GM12875 (cell line): Measurements from ENCODE around the gene ELL2.
"Not testable (repeated sequence)": the region's sequence is repeated elsewhere in the genome, so short reads cannot be mapped to it uniquely, and the experiment has no call there.

ENCODE experiments used
- H3K4me3 ChIP-seq: one replicate; pipeline ENCODE4 v1.5.1; 2011; ENCODE audit warnings: low read depth, low read length, control low read depth
- TF ChIP-seq, protein P1 (sequence below): IDR thresholded peaks from 2 replicates; pipeline ENCODE4 v1.5.1; 2011; ENCODE audit warnings: low read depth, mild to moderate bottlenecking, control low read depth, inconsistent platforms, low read length, moderate library complexity, borderline replicate concordance; ENCODE audit not compliant: insufficient read depth

The ELL2 gene

DNA sequence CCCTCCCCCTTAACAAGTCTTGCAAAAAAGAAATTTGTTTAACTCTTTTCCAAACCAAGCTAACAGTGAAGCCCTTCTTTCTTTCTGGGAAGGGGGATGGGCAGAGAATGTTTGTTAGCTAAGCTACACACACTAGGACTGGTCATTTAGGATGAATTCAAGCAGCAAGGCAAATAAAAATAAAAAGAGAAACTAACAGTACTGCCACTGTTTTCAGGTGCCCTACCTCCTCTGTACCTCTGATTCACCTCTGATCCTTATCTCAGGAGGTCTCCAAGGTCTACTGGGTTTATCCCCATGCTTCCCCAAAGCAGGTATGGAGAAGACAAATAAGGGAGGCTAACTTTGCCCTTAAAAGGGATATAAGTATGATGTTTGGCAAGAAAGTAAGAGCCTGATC lies 52.9 kb downstream of the ELL2 start:
- no peak overlapping the region for H3K4me3 ChIP-seq
- TF ChIP-seq, protein P1, sequence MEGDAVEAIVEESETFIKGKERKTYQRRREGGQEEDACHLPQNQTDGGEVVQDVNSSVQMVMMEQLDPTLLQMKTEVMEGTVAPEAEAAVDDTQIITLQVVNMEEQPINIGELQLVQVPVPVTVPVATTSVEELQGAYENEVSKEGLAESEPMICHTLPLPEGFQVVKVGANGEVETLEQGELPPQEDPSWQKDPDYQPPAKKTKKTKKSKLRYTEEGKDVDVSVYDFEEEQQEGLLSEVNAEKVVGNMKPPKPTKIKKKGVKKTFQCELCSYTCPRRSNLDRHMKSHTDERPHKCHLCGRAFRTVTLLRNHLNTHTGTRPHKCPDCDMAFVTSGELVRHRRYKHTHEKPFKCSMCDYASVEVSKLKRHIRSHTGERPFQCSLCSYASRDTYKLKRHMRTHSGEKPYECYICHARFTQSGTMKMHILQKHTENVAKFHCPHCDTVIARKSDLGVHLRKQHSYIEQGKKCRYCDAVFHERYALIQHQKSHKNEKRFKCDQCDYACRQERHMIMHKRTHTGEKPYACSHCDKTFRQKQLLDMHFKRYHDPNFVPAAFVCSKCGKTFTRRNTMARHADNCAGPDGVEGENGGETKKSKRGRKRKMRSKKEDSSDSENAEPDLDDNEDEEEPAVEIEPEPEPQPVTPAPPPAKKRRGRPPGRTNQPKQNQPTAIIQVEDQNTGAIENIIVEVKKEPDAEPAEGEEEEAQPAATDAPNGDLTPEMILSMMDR = no peak

GRCh38 chr5:95907740-95908706 lies 53.6 kb downstream of the ELL2 start:
- H3K4me3 ChIP-seq = no peak overlapping the region
- TF ChIP-seq, protein P1 = no peak

DNA sequence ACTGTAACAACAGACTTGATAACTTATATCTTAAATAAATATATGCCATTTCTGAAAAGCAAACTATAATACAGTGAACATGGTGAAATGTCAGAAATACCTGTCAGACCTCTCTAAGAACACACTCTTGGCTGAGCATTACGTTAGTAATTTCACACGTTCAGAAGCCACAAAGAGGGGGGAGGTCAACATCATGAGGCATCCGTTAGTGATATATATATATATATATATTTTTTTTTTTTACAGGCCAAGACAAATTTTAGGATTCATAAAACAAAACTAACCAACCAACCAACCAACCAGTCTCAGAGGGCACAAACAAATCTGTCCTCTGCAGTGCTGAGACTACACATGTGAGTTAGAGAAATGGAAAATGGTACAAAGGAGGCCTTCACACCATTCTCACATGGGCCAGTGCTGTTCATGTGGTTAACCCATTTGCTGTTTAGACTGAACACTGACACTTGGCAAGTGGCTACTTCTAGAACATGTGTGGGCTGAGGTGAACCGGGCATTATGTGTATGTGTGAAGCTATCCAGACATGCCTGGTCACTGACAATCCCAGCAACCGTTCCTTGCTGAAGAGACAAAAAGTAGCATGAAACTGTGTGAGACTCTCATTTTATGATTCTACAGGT lies 54.5 kb downstream of the ELL2 start:
- TF ChIP-seq, protein P1 = no peak
- no peak overlapping the region for H3K4me3 ChIP-seq

GRCh38 chr5:95906398-95906797 lies 55.3 kb downstream of the ELL2 start:
- H3K4me3 ChIP-seq = not testable (repeated sequence)

GRCh38 chr5:95904827-95905226 lies 56.8 kb downstream of the ELL2 start:
- H3K4me3 ChIP-seq = no peak overlapping the region
- TF ChIP-seq, protein P1 = no peak

- TF ChIP-seq, protein P1 = no peak
- no peak overlapping the region for H3K4me3 ChIP-seq
Measured at GRCh38 chr5:95903838-95904237, 57.8 kb downstream of the ELL2 start.

GRCh38 chr5:95901676-95902627 lies 59.7 kb downstream of the ELL2 start:
- TF ChIP-seq, protein P1 = no peak
- no peak overlapping the region for H3K4me3 ChIP-seq
